Measurements from ENCODE around the gene S100Z.

The S100Z gene

DNA sequence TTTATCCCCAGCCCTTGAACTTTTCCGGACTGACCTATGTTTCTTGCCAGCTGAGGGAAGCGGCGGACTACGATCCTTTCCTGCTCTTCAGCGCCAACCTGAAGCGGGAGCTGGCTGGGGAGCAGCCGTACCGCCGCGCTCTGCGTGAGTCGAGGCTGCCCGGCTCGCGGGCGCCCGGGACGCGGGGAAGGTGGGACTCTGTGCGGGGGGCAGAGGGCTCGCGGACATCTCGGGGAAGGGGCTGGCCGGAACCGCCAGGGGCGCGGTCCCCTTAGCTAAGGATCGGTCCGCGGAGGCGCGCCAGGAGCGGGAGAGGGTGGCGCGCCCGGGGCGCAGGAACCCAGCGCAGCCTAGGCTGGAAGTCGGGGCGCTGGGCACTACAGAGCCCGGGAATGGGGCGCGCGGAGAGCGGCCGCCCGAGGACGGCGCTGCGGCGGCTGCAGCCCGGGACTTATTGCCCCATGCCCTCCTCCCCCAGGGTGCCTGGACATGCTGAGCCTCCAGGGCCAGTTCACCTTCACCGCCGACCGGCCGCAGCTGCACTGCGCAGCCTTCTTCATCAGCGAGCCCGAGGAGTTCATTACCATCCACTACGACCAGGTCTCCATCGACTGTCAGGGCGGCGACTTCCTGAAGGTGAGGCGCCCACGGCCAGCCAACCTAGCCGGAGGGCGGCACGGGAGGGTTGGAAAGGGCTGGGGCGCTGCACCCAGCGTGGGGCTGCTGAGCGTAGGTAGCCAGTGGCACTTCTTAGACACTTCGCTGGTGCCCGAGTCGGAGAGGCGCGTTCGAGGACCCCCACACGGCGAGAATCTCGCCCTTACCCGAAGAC is 104.0 kb downstream of the S100Z start:
- no peak for DNase-seq

DNA sequence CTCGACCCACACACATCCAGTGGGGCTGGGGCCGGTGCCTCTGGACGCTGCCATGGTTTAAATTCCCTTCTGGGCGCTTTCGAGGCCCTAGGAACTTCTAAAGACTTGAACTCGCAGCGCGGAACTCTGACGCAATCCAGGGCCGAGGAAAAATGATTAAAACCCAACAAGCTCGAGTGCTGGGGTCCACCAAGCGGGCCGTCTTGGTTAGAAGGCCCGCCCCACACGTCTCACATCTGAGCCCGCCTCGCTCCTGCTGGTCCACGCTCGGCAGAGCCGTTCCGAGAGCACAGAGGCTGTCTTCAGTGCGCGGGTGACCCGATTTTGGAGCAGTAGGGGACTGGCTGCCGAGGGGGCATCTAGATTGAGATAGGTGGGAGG is 104.6 kb downstream of the S100Z start:
- DNase-seq, result no peak

DNA sequence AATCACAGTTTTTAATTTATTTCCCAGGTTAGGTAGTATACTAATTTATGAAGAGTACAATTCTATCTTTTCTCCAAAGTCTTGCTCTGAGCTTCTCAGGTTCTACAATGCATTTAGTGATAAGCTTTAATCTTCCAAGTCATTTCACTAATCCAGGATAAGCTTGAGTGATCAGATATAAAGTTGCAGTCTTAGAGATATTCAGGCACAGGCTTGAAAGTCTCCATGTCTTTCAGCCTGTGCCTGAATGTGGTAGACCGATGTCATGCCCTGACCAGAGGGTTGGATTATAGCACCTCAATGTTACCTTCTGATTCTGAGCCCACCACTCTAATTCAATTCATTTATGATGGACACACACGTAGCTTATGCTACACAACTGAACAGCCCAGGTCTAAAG is 106.2 kb downstream of the S100Z start:
- DNase-seq, result no peak

DNA sequence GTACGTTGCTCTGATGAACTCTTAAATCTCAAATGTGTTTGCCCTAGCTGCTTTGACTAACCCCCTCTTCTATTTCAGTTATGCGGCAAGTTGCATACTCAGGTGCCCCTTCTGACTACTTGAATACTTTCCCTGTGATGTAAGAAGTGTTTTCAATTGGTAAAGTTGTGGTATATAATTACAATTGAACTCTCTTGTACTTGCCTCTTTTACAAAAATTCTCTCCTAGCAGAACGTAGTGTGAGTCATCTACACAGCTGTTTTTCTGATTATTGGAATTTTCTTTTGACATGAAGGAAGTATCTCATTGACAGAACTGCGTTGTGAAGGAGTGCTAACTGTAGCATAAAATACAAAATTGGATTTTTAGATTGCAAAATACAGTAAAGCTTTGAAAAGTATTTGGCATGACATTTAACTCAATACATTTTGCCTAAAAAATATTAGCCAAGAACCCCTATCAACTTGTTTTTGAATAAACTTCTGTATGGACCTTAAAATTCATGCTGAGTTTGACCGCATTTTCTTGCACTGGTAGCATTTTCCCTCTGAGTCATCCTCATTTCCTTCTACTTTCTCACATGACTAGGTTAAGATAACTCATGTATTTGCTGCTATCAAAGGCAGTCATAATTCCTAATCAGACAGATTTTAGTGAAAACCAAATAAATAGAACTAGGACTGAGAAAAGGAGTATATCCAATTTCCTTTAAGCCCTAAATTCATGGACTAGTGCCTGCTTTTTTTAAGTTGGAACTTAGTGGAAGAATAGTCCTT is 109.4 kb downstream of the S100Z start:
- DNase-seq, result peak in 1 of 5 donors; percentile 42

DNA sequence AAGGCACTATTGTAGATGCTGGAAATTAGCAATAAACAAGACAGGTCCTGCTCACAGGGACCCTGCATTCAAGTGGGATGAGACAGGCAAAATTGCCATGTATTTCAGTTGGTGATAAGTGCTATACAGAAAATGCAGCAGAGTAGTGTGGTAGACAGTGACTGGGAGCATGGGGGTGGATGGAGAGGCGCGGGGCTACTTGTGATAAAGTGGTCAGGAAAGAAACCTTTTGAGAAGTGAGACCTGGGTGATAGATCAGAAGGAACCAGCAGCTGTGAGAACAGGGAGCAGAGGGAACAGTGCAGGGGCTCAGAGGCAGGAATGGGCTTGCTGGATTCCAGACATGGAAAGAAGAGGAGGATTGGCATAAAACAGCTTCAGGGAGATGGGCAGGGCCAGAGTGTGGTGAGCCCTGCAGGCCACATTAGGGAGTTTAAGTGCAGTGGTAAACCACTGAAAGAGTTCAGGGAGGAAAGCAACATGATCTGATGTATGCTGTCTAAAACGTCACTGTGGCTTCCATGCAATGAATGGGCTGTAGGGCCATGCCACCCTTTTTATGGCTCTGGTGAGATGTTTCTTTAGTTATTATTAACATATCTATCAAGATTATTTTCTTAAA is 110.3 kb downstream of the S100Z start:
- DNase-seq, result peak in 1 of 5 donors; percentile 51

DNA sequence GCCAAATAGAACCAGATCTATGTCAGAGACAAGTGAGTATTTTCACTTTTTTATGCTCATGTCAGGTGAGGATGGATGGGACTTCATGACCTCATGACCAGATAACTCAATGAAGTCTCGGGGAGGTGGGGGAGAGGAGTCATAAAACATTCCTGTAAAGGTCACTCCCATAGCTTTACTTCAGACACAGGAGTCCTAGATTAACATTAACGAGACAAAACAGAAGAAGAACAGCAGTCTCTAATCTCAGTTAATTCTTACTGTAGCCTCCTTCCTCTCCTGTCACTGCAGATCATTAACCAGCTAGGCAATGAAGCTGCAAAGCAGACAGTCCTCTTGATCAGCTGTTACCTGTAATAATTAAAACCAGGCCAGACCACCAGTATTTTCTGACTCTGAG is 114.2 kb downstream of the S100Z start:
- no peak for DNase-seq
